Panc1 (cell line): ENCODE data around the gene TCEAL1. TPM values are rescaled to one million over a fixed set of nuclear protein-coding genes. Genes with fewer than 3 reads are reported as not detected.

Experiments used
- ATAC-seq: fragments of 200-7000 bp; cut with Tn5 transposase; 2 replicates; pipeline ENCODE4 v1.9.1; 2020; ENCODE audit warnings: mild to moderate bottlenecking, moderate library complexity
- BruUV-seq: library from RNA; stranded (reverse); fragments of 400-500 nt; replicated peaks from 2 replicates; lab custom pipeline; 2021; lab: Mats Ljungman, UMichigan
- CTCF ChIA-PET: fragments of 300-600 bp; sonication (Branson Sonifier 250); formaldehyde crosslinking; loops from one replicate; lab custom pipeline; 2022; ENCODE audit warnings: antibody characterized with exemption; lab: Charles Lee
- POLR2A ChIA-PET: fragments of 300-600 bp; sonication (Branson Sonifier 250); formaldehyde crosslinking; loops from one replicate; lab custom pipeline; 2022; ENCODE audit warnings: antibody characterized with exemption; lab: Charles Lee
- DNase-seq: peaks from one replicate; pipeline ENCODE4 v3.0.0-alpha.2; 2010; ENCODE audit warnings: low read depth, low spot score
- H3K27ac ChIP-seq: 2 replicates; pipeline ENCODE4 v1.5.1; 2011; ENCODE audit warnings: mild to moderate bottlenecking, low read length, inconsistent platforms
- H3K27me3 ChIP-seq: fragments of 200-500 bp; sonication (Bioruptor generic); 2 replicates; pipeline ENCODE4 v1.6.0; 2014; ENCODE audit warnings: low read length, inconsistent platforms; ENCODE audit not compliant: control insufficient read depth, insufficient read depth
- H3K36me3 ChIP-seq: fragments of 200-500 bp; sonication (Bioruptor generic); 2 replicates; pipeline ENCODE4 v1.5.1; 2014; ENCODE audit warnings: inconsistent platforms, mild to moderate bottlenecking, low read length, moderate library complexity; ENCODE audit not compliant: control insufficient read depth, insufficient read depth
- H3K4me1 ChIP-seq: 2 replicates; pipeline ENCODE4 v1.5.1; 2011; ENCODE audit warnings: inconsistent platforms, mild to moderate bottlenecking, low read length, moderate library complexity; ENCODE audit not compliant: control insufficient read depth, insufficient read depth
- H3K4me3 ChIP-seq, 2 experiments: 2 replicates each; pipeline ENCODE4 v1.5.1; 2011 to 2012; ENCODE audit warnings: low read depth in 2 of 2, low read length in 2 of 2, mild to moderate bottlenecking in 2 of 2, inconsistent platforms in 1 of 2, moderate library complexity in 1 of 2
- H3K9me3 ChIP-seq: fragments of 200-500 bp; sonication (Bioruptor generic); 2 replicates; pipeline ENCODE4 v1.5.1; 2014; ENCODE audit warnings: low read depth, mild to moderate bottlenecking, inconsistent platforms, low read length, moderate library complexity; ENCODE audit not compliant: control insufficient read depth, insufficient read depth
- POLR2AphosphoS5 ChIP-seq: IDR thresholded peaks from 2 replicates; pipeline ENCODE4 v1.6.1; 2012; ENCODE audit warnings: mild to moderate bottlenecking, low read depth, low read length, moderate library complexity
- SIN3A ChIP-seq: IDR thresholded peaks from 2 replicates; pipeline ENCODE4 v1.6.1; 2012; ENCODE audit warnings: low read depth, mild to moderate bottlenecking, low read length, moderate library complexity, borderline replicate concordance; ENCODE audit not compliant: insufficient read depth
- TCF7L2 ChIP-seq: IDR thresholded peaks from 2 replicates; pipeline ENCODE4 v1.6.1; 2011; ENCODE audit warnings: mild to moderate bottlenecking, low read depth, low read length, inconsistent platforms
- in situ Hi-C: cut with HindIII; loops from 2 replicates; pipeline ENCODE4 v1.10.0; 2016; ENCODE audit warnings: low sequenced_read_pairs, low pct_unique_long_range_greater_than_20kb
- intact Hi-C: fragments of 100-400 bp; cut with micrococcal nuclease; formaldehyde crosslinking; loops from one replicate; pipeline ENCODE4 v1.10.0; 2022; ENCODE audit not compliant: unreplicated experiment
- total RNA-seq: library from RNA; stranded (reverse); gene quantifications from one replicate; pipeline ENCODE4 v1.2.1, GENCODE V29; 2021; ENCODE audit not compliant: unreplicated experiment
- TF ChIP-seq, protein P1 (sequence below): fragments of 450-650 bp; IDR thresholded peaks from 2 replicates; pipeline ENCODE4 v1.5.1; 2017; ENCODE audit warnings: mild to moderate bottlenecking
- TF ChIP-seq, protein P2 (sequence below), 2 experiments: IDR thresholded peaks; 2 replicates each; pipeline ENCODE4 v1.6.1; 2011 to 2012; ENCODE audit warnings: low read depth in 2 of 2, control low read depth in 1 of 2, low read length in 1 of 2, mild to moderate bottlenecking in 1 of 2, moderate library complexity in 1 of 2; ENCODE audit not compliant: insufficient read depth in 1 of 2

The TCEAL1 gene
- total RNA-seq, 1 experiment from 2014 or later, result 31.7 TPM

DNA sequence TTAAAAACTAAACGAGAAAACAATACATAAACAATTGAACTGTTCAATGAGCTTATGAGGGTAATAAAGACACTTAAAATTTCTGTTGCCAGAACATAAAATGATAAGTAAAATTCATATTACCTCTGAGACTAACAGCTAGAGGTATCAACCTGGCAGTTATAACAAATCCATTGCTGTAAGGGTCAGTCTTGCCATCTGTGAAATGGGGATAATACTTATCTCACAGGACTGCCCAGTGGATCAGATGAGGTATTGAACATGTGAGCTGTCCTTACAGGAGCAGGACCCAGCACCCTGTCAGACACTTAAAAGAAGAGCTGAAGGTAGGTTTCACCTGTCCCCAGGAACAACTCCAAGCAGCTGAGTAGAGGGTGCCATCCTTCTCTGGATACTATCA, 18.5 kb upstream of the TCEAL1 start:
- no peaks in the 10 kb centered on the region for H3K27me3 ChIP-seq
- DNase-seq (no peak), ATAC-seq (no peak)
- intact Hi-C loops (no loop called here), in situ Hi-C loops (no loop called here)
- peaks cover 9% of the 10 kb centered on the region for H3K4me1 ChIP-seq
- no peak for TF ChIP-seq POLR2AphosphoS5
- TF ChIP-seq SIN3A, result no peak
- TF ChIP-seq, protein P1, sequence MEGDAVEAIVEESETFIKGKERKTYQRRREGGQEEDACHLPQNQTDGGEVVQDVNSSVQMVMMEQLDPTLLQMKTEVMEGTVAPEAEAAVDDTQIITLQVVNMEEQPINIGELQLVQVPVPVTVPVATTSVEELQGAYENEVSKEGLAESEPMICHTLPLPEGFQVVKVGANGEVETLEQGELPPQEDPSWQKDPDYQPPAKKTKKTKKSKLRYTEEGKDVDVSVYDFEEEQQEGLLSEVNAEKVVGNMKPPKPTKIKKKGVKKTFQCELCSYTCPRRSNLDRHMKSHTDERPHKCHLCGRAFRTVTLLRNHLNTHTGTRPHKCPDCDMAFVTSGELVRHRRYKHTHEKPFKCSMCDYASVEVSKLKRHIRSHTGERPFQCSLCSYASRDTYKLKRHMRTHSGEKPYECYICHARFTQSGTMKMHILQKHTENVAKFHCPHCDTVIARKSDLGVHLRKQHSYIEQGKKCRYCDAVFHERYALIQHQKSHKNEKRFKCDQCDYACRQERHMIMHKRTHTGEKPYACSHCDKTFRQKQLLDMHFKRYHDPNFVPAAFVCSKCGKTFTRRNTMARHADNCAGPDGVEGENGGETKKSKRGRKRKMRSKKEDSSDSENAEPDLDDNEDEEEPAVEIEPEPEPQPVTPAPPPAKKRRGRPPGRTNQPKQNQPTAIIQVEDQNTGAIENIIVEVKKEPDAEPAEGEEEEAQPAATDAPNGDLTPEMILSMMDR, result no peak
- no peak for TF ChIP-seq TCF7L2
- TF ChIP-seq, protein P2, sequence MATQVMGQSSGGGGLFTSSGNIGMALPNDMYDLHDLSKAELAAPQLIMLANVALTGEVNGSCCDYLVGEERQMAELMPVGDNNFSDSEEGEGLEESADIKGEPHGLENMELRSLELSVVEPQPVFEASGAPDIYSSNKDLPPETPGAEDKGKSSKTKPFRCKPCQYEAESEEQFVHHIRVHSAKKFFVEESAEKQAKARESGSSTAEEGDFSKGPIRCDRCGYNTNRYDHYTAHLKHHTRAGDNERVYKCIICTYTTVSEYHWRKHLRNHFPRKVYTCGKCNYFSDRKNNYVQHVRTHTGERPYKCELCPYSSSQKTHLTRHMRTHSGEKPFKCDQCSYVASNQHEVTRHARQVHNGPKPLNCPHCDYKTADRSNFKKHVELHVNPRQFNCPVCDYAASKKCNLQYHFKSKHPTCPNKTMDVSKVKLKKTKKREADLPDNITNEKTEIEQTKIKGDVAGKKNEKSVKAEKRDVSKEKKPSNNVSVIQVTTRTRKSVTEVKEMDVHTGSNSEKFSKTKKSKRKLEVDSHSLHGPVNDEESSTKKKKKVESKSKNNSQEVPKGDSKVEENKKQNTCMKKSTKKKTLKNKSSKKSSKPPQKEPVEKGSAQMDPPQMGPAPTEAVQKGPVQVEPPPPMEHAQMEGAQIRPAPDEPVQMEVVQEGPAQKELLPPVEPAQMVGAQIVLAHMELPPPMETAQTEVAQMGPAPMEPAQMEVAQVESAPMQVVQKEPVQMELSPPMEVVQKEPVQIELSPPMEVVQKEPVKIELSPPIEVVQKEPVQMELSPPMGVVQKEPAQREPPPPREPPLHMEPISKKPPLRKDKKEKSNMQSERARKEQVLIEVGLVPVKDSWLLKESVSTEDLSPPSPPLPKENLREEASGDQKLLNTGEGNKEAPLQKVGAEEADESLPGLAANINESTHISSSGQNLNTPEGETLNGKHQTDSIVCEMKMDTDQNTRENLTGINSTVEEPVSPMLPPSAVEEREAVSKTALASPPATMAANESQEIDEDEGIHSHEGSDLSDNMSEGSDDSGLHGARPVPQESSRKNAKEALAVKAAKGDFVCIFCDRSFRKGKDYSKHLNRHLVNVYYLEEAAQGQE (IDR thresholded peaks at IDR 0.05; ENCODE audit: insufficient read depth in 1 of 2, low read depth in 2 of 2, low read length in 1 of 2), result no peak
- H3K27ac ChIP-seq, result no peak overlapping the region
- H3K36me3 ChIP-seq, result no peaks in the 10 kb centered on the region
- no TSS peak for BruUV-seq
- CTCF ChIA-PET, result no interaction called here
- POLR2A ChIA-PET, result interaction anchor here (0.5 kb wide), 1 partner anchor 77 kb away, joined by 3 read pairs; no protein-coding TSS in a partner anchor
- no peak overlapping the region for H3K4me3 ChIP-seq
- no peaks in the 10 kb centered on the region for H3K9me3 ChIP-seq

DNA sequence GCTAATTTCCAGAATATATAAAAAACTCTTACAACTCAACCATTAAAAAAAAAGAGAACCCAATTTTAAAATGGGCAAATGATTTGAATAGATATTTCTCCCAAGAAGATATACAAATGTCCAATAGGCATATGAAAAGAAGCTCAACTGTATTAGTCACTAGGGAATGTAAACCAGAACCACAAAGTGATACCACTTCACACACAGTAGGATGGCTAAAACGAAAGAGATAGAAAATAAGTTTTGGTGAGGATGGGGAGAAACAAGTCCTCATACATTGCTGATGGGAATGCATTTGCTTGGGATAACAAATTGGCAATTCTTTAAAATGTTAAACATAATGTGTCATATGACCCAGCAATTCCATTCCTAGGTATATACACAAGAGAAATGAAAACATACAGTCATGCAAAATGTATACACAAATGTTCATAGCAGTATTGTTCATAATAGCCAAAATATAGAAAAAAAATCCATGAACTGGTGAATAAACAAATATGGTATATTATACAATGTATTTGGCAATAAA, 15.3 kb upstream of the TCEAL1 start:
- in situ Hi-C loops (no loop called here), intact Hi-C loops (no loop called here)
- no peak for TF ChIP-seq TCF7L2
- no peak for TF ChIP-seq POLR2AphosphoS5
- no peak for TF ChIP-seq SIN3A
- TF ChIP-seq, protein P1, result no peak
- TF ChIP-seq, protein P2 (IDR thresholded peaks at IDR 0.05; ENCODE audit: insufficient read depth in 1 of 2, low read depth in 2 of 2, low read length in 1 of 2), result no peak
- POLR2A ChIA-PET, result no interaction called here
- DNase-seq, result no peak
- no peaks in the 10 kb centered on the region for H3K36me3 ChIP-seq
- no peak overlapping the region for H3K4me3 ChIP-seq
- ATAC-seq, result no peak
- no peak overlapping the region for H3K27ac ChIP-seq
- peaks cover 3% of the 10 kb centered on the region; the same call in 1 of the 2 replicates for H3K4me1 ChIP-seq
- BruUV-seq, result no TSS peak
- no peaks in the 10 kb centered on the region for H3K9me3 ChIP-seq
- no peaks in the 10 kb centered on the region for H3K27me3 ChIP-seq
- CTCF ChIA-PET, result no interaction called here
